Smooth muscle cell (in vitro differentiated cells): ENCODE measurements around the gene SLC2A4. TPM values are rescaled to one million over a fixed set of nuclear protein-coding genes. Genes with fewer than 3 reads are reported as not detected.

Source experiments
- DNase-seq: peaks from one replicate; lab custom pipeline; 2025; ENCODE audit not compliant: unreplicated experiment; lab: John Stamatoyannopoulos, UW
- H2AFZ ChIP-seq: fragments of 200-600 bp; sonication (generic); 2 replicates; pipeline ENCODE4 v1.6.0; 2016; ENCODE audit warnings: antibody characterized with exemption, low read depth, mild to moderate bottlenecking
- H3F3A ChIP-seq: fragments of 200-600 bp; sonication (generic); 2 replicates; pipeline ENCODE4 v1.6.0; 2017; ENCODE audit warnings: antibody characterized with exemption, low read depth
- H3K27ac ChIP-seq: fragments of 200-600 bp; sonication (generic); 2 replicates; pipeline ENCODE4 v1.5.1; 2016; ENCODE audit warnings: low read depth, mild to moderate bottlenecking
- H3K27me3 ChIP-seq: fragments of 200-600 bp; sonication (generic); 2 replicates; pipeline ENCODE4 v1.6.1; 2016; ENCODE audit warnings: low read depth, mild to moderate bottlenecking
- H3K36me3 ChIP-seq: fragments of 200-600 bp; sonication (generic); 2 replicates; pipeline ENCODE4 v1.5.1; 2016; ENCODE audit warnings: low read depth
- H3K4me1 ChIP-seq: fragments of 200-600 bp; sonication (generic); 2 replicates; pipeline ENCODE4 v1.5.1; 2016; ENCODE audit warnings: low read depth
- H3K4me2 ChIP-seq: fragments of 200-600 bp; sonication (generic); 2 replicates; pipeline ENCODE4 v1.6.0; 2016; ENCODE audit warnings: mild to moderate bottlenecking
- H3K4me3 ChIP-seq: fragments of 200-600 bp; sonication (generic); 2 replicates; pipeline ENCODE4 v1.5.1; 2016; ENCODE audit warnings: mild to moderate bottlenecking
- H3K79me2 ChIP-seq: fragments of 200-600 bp; sonication (generic); 2 replicates; pipeline ENCODE4 v1.6.0; 2016; ENCODE audit warnings: low read depth, mild to moderate bottlenecking
- H3K9ac ChIP-seq: fragments of 200-600 bp; sonication (generic); 2 replicates; pipeline ENCODE4 v1.6.0; 2016; ENCODE audit warnings: low read depth
- H3K9me3 ChIP-seq: fragments of 200-600 bp; sonication (generic); replicated peaks from 2 replicates; pipeline ENCODE4 v1.5.1; 2016; ENCODE audit warnings: low read depth
- H4K20me1 ChIP-seq: fragments of 200-600 bp; sonication (generic); 2 replicates; pipeline ENCODE4 v1.6.0; 2016; ENCODE audit warnings: low read depth
- CTCF ChIP-seq: fragments of 200-600 bp; sonication (generic); IDR thresholded peaks from 2 replicates; pipeline ENCODE4 v1.5.1; 2017; ENCODE audit warnings: borderline replicate concordance, mild to moderate bottlenecking, antibody characterized with exemption; ENCODE audit not compliant: insufficient read depth, poor library complexity, severe bottlenecking
- WGBS: methylation state at CpG from one replicate; pipeline ENCODE4 v1.1.7; 2016; ENCODE audit warnings: low lambda C conversion rate; 5-methylcytosine and 5-hydroxymethylcytosine counted together
- polyA plus RNA-seq: library from polyadenylated mRNA; unstranded; fragments of >200 nt; fragmentation: Nextera tagmentation; extraction: Ambion mirVana; gene quantifications from 2 replicates; pipeline ENCODE4 v1.2.1, GENCODE V29; 2016
- total RNA-seq: library from RNA; depleted of rRNA; stranded (reverse); fragments of >200 nt; gene quantifications from 2 replicates; pipeline ENCODE4 v1.2.3, GENCODE V29; 2014

Gene SLC2A4
- total and polyA plus RNA-seq, 2 experiments from 2014 or later: not detected

- H3K79me2 ChIP-seq: peaks cover 58% of the 10 kb centered on the region
- no peaks in the 10 kb centered on the region for H3K9me3 ChIP-seq
- H3K36me3 ChIP-seq: no peaks in the 10 kb centered on the region
- H2AFZ ChIP-seq: no peak overlapping the region
- DNase-seq: no peak
- TF ChIP-seq CTCF: no peak
- peaks cover 10% of the 10 kb centered on the region for H3K4me1 ChIP-seq
- no peak overlapping the region for H3K27ac ChIP-seq
- no peaks in the 10 kb centered on the region for H3K27me3 ChIP-seq
- H4K20me1 ChIP-seq: peaks cover 8% of the 10 kb centered on the region
- no peak overlapping the region for H3K9ac ChIP-seq
- WGBS: 96% methylated on average over 5 of the region's 5 CpGs
- H3K4me2 ChIP-seq: no peak overlapping the region
- no peak overlapping the region for H3K4me3 ChIP-seq
- peaks cover 10% of the 10 kb centered on the region for H3F3A ChIP-seq
Observed at GRCh38 chr17:7246779-7247178, 34.7 kb upstream of the SLC2A4 start.

- no peaks in the 10 kb centered on the region for H3K27me3 ChIP-seq
- no peak overlapping the region for H3K4me3 ChIP-seq
- H3K9me3 ChIP-seq: no peaks in the 10 kb centered on the region
- H4K20me1 ChIP-seq: peaks cover 8% of the 10 kb centered on the region
- DNase-seq: no peak
- WGBS: 93% methylated on average over 4 of the region's 4 CpGs
- H2AFZ ChIP-seq: no peak overlapping the region
- no peak for TF ChIP-seq CTCF
- peaks cover 18% of the 10 kb centered on the region for H3K4me1 ChIP-seq
- no peak overlapping the region for H3K9ac ChIP-seq
- no peak overlapping the region for H3K27ac ChIP-seq
- no peaks in the 10 kb centered on the region for H3K36me3 ChIP-seq
- peaks cover under 1% of the 10 kb centered on the region for H3F3A ChIP-seq
- peaks cover 62% of the 10 kb centered on the region for H3K79me2 ChIP-seq
- H3K4me2 ChIP-seq: no peak overlapping the region
Observed at GRCh38 chr17:7248796-7249195, 32.7 kb upstream of the SLC2A4 start.

- Histone ChIP-seq H3K9ac (no peak overlapping the region), H3K27ac (no peak overlapping the region), H3K4me1 (peaks cover 18% of the 10 kb centered on the region), H3K36me3 (no peaks in the 10 kb centered on the region), H3F3A (no peaks in the 10 kb centered on the region), H3K4me3 (no peak overlapping the region), H2AFZ (no peak overlapping the region), H3K79me2 (peaks cover 62% of the 10 kb centered on the region), H3K27me3 (no peaks in the 10 kb centered on the region), H3K9me3 (no peaks in the 10 kb centered on the region), H4K20me1 (peaks cover 8% of the 10 kb centered on the region), H3K4me2 (peak overlapping the region; percentile 91)
- DNase-seq: no peak
- 94% methylated on average over 6 of the region's 6 CpGs for WGBS
- no peak for TF ChIP-seq CTCF
Observed at GRCh38 chr17:7249214-7249613, 32.3 kb upstream of the SLC2A4 start.

- H3K9me3 ChIP-seq: no peaks in the 10 kb centered on the region
- TF ChIP-seq CTCF: no peak
- no peak overlapping the region for H3K27ac ChIP-seq
- H3K4me2 ChIP-seq: peak overlapping the region; percentile 91
- peaks cover 62% of the 10 kb centered on the region for H3K79me2 ChIP-seq
- no peaks in the 10 kb centered on the region for H3K36me3 ChIP-seq
- H2AFZ ChIP-seq: no peak overlapping the region
- peak overlapping the region; percentile 97 for H3K9ac ChIP-seq
- peak overlapping the region; percentile 100 for H3K4me3 ChIP-seq
- H4K20me1 ChIP-seq: peaks cover 8% of the 10 kb centered on the region
- H3K4me1 ChIP-seq: peaks cover 18% of the 10 kb centered on the region
- no peaks in the 10 kb centered on the region for H3K27me3 ChIP-seq
- H3F3A ChIP-seq: no peaks in the 10 kb centered on the region
- WGBS: 95% methylated on average over 7 of the region's 7 CpGs
- DNase-seq: no peak
Observed at GRCh38 chr17:7249830-7250229, 31.7 kb upstream of the SLC2A4 start.
